Trophoblast cell (in vitro differentiated cells and primary cell): ENCODE data around the gene OVCH1.

Source experiments
- DNase-seq, 2 donors: peaks; one replicate each; pipeline ENCODE4 v3.0.0-alpha.2; 2016
- H2AFZ ChIP-seq: 2 replicates; pipeline ENCODE4 v1.6.1; 2013; ENCODE audit warnings: low read length, moderate library complexity, mild to moderate bottlenecking; ENCODE audit not compliant: insufficient read depth, poor library complexity
- H2AK5ac ChIP-seq: 2 replicates; pipeline ENCODE4 v1.6.1; 2013; ENCODE audit warnings: mild to moderate bottlenecking, low read length
- H2BK120ac ChIP-seq: 2 replicates; pipeline ENCODE4 v1.6.1; 2013; ENCODE audit warnings: low read length, mild to moderate bottlenecking, moderate library complexity; ENCODE audit not compliant: insufficient read depth, poor library complexity
- H2BK12ac ChIP-seq: 2 replicates; pipeline ENCODE4 v1.6.1; 2013; ENCODE audit warnings: mild to moderate bottlenecking, low read length, moderate library complexity
- H2BK5ac ChIP-seq: 2 replicates; pipeline ENCODE4 v1.6.1; 2013; ENCODE audit warnings: low read length, low read depth, moderate library complexity, mild to moderate bottlenecking; ENCODE audit not compliant: poor library complexity
- H3K14ac ChIP-seq: 2 replicates; pipeline ENCODE4 v1.6.1; 2013; ENCODE audit warnings: mild to moderate bottlenecking, low read length
- H3K18ac ChIP-seq: 2 replicates; pipeline ENCODE4 v1.6.1; 2013; ENCODE audit warnings: mild to moderate bottlenecking, low read length
- H3K23ac ChIP-seq: 2 replicates; pipeline ENCODE4 v1.6.1; 2013; ENCODE audit warnings: low read length
- H3K27ac ChIP-seq: 2 replicates; pipeline ENCODE4 v1.5.1; 2013; ENCODE audit warnings: low read depth, mild to moderate bottlenecking, inconsistent platforms, low read length, moderate library complexity
- H3K27me3 ChIP-seq: 2 replicates; pipeline ENCODE4 v1.6.1; 2013; ENCODE audit warnings: inconsistent platforms, mild to moderate bottlenecking, low read length, moderate library complexity; ENCODE audit not compliant: insufficient read depth
- H3K36me3 ChIP-seq, 2 experiments: 1 replicate in 1 of 2; 2 replicates in 1 of 2; pipeline ENCODE4 v1.6.1; 2013; ENCODE audit warnings: low read length in 2 of 2, mild to moderate bottlenecking in 2 of 2, moderate library complexity in 1 of 2; ENCODE audit not compliant: insufficient read depth in 2 of 2, control insufficient read depth in 1 of 2
- H3K4ac ChIP-seq: 2 replicates; pipeline ENCODE4 v1.6.1; 2013; ENCODE audit warnings: low read depth, mild to moderate bottlenecking, low read length, moderate library complexity
- H3K4me1 ChIP-seq, 2 experiments: 1 replicate in 1 of 2; 2 replicates in 1 of 2; pipeline ENCODE4 v1.6.1; 2013; ENCODE audit warnings: low read length in 2 of 2, mild to moderate bottlenecking in 2 of 2, moderate library complexity in 1 of 2; ENCODE audit not compliant: insufficient read depth in 2 of 2, control insufficient read depth in 1 of 2
- H3K4me2 ChIP-seq: 2 replicates; pipeline ENCODE4 v1.6.1; 2013; ENCODE audit warnings: inconsistent platforms, mild to moderate bottlenecking, low read length, moderate library complexity
- H3K4me3 ChIP-seq: 2 replicates; pipeline ENCODE4 v1.5.1; 2013; ENCODE audit warnings: mild to moderate bottlenecking, low read depth, low read length, inconsistent platforms
- H3K79me1 ChIP-seq: one replicate; pipeline ENCODE4 v1.6.1; 2013; ENCODE audit warnings: low read length
- H3K79me2 ChIP-seq: 2 replicates; pipeline ENCODE4 v1.6.1; 2013; ENCODE audit warnings: low read length, mild to moderate bottlenecking; ENCODE audit not compliant: control insufficient read depth, insufficient read depth, poor library complexity
- H3K9ac ChIP-seq: 2 replicates; pipeline ENCODE4 v1.6.1; 2013; ENCODE audit warnings: mild to moderate bottlenecking, low read length
- H3K9me3 ChIP-seq: 2 replicates; pipeline ENCODE4 v1.6.1; 2013; ENCODE audit warnings: low read depth, mild to moderate bottlenecking, control low read depth, inconsistent platforms, low read length; ENCODE audit not compliant: insufficient read depth
- H4K12ac ChIP-seq: 2 replicates; pipeline ENCODE4 v1.6.1; 2013; ENCODE audit warnings: low read depth, mild to moderate bottlenecking, low read length, moderate library complexity
- H4K8ac ChIP-seq: 2 replicates; pipeline ENCODE4 v1.6.1; 2013; ENCODE audit warnings: low read depth, mild to moderate bottlenecking, low read length, moderate library complexity
- H4K91ac ChIP-seq: one replicate; pipeline ENCODE4 v1.6.1; 2013; ENCODE audit warnings: low read depth, mild to moderate bottlenecking, low read length, moderate library complexity
- WGBS: extraction: QIAGEN DNeasy Blood & Tissue Kit; methylation state at CpG from one replicate; pipeline ENCODE4 v1.1.7; 2013; ENCODE audit warnings: missing lambda C conversion rate; ENCODE audit not compliant: insufficient read length, insufficient coverage; ENCODE audit errors: extremely low coverage; 5-methylcytosine and 5-hydroxymethylcytosine counted together

OVCH1 gene

GRCh38 chr12:29505122-29505521 is 7.6 kb upstream of the OVCH1 start:
- H2AK5ac ChIP-seq, result no peak overlapping the region

GRCh38 chr12:29503283-29503682 is 5.8 kb upstream of the OVCH1 start:
- H3K18ac ChIP-seq, result no peak overlapping the region
- H3K79me1 ChIP-seq, result peaks cover 2% of the 10 kb centered on the region
- H3K36me3 ChIP-seq, result no peaks in the 10 kb centered on the region
- no peak overlapping the region for H3K4me2 ChIP-seq
- H3K23ac ChIP-seq, result no peak overlapping the region
- no peak overlapping the region for H2BK12ac ChIP-seq
- H3K4ac ChIP-seq, result no peak overlapping the region
- H3K4me3 ChIP-seq, result no peak overlapping the region
- no peaks in the 10 kb centered on the region for H3K9me3 ChIP-seq
- DNase-seq, result no peak
- peaks cover 0 to 2% of the 10 kb centered on the region in 2 experiments for H3K4me1 ChIP-seq
- H4K12ac ChIP-seq, result no peak overlapping the region
- H3K9ac ChIP-seq, result no peak overlapping the region
- H4K8ac ChIP-seq, result no peak overlapping the region
- no peak overlapping the region for H2BK120ac ChIP-seq
- H2BK5ac ChIP-seq, result no peak overlapping the region
- H2AFZ ChIP-seq, result no peak overlapping the region
- no peak overlapping the region for H2AK5ac ChIP-seq
- H3K27me3 ChIP-seq, result no peaks in the 10 kb centered on the region
- no peak overlapping the region for H3K27ac ChIP-seq
- H3K79me2 ChIP-seq, result no peaks in the 10 kb centered on the region
- H4K91ac ChIP-seq, result no peak overlapping the region
- no peak overlapping the region for H3K14ac ChIP-seq

More at GRCh38 chr12:29505122-29505521, 7.6 kb upstream of the OVCH1 start:
- no peak overlapping the region for H3K4me3 ChIP-seq
- H3K4me1 ChIP-seq, result peaks cover 0 to 2% of the 10 kb centered on the region in 2 experiments
- H3K9me3 ChIP-seq, result no peaks in the 10 kb centered on the region
- no peak for DNase-seq
- no peak overlapping the region for H2BK12ac ChIP-seq
- WGBS, result no CpG with 5 or more reads among the region's 3 CpGs
- peaks cover 2% of the 10 kb centered on the region for H3K79me1 ChIP-seq
- no peak overlapping the region for H3K14ac ChIP-seq
- H2BK120ac ChIP-seq, result no peak overlapping the region
- no peak overlapping the region for H2BK5ac ChIP-seq
- no peak overlapping the region for H4K91ac ChIP-seq
- H3K4me2 ChIP-seq, result no peak overlapping the region
- no peaks in the 10 kb centered on the region for H3K36me3 ChIP-seq
- H4K8ac ChIP-seq, result no peak overlapping the region
- no peaks in the 10 kb centered on the region for H3K27me3 ChIP-seq
- no peak overlapping the region for H3K27ac ChIP-seq
- no peak overlapping the region for H4K12ac ChIP-seq
- no peak overlapping the region for H3K4ac ChIP-seq
- H3K23ac ChIP-seq, result no peak overlapping the region
- H3K79me2 ChIP-seq, result no peaks in the 10 kb centered on the region
- no peak overlapping the region for H2AFZ ChIP-seq
- H3K18ac ChIP-seq, result no peak overlapping the region
- H3K9ac ChIP-seq, result no peak overlapping the region

- WGBS, result no CpG with 5 or more reads among the region's 3 CpGs
- DNase-seq, result no peak
Measured at GRCh38 chr12:29499235-29499634, 1.7 kb upstream of the OVCH1 start.

GRCh38 chr12:29492891-29493290 is 4.6 kb downstream of the OVCH1 start:
- no peak overlapping the region for H3K18ac ChIP-seq
- no peak overlapping the region for H3K9ac ChIP-seq
- H3K27ac ChIP-seq, result no peak overlapping the region
- no peak overlapping the region for H3K4ac ChIP-seq
- no peak overlapping the region for H3K14ac ChIP-seq
- no peaks in the 10 kb centered on the region for H3K36me3 ChIP-seq
- no peaks in the 10 kb centered on the region for H3K27me3 ChIP-seq
- H3K4me3 ChIP-seq, result no peak overlapping the region
- H2AFZ ChIP-seq, result no peak overlapping the region
- H3K23ac ChIP-seq, result no peak overlapping the region
- H3K79me1 ChIP-seq, result no peaks in the 10 kb centered on the region
- H3K9me3 ChIP-seq, result no peaks in the 10 kb centered on the region
- H2BK120ac ChIP-seq, result no peak overlapping the region
- H3K4me2 ChIP-seq, result no peak overlapping the region
- no peak overlapping the region for H2BK5ac ChIP-seq
- WGBS, result no CpG with 5 or more reads among the region's 6 CpGs
- no peak for DNase-seq
- H2AK5ac ChIP-seq, result no peak overlapping the region
- no peak overlapping the region for H4K91ac ChIP-seq
- H4K8ac ChIP-seq, result no peak overlapping the region
- no peak overlapping the region for H2BK12ac ChIP-seq
- peaks cover 1 to 2% of the 10 kb centered on the region in 2 experiments for H3K4me1 ChIP-seq
- H4K12ac ChIP-seq, result no peak overlapping the region
- H3K79me2 ChIP-seq, result no peaks in the 10 kb centered on the region

More at GRCh38 chr12:29499235-29499634, 1.7 kb upstream of the OVCH1 start:
- Histone ChIP-seq H3K4me2 (no peak overlapping the region), H3K4me1 (peaks cover 1 to 2% of the 10 kb centered on the region in 2 experiments), H2BK120ac (no peak overlapping the region), H3K79me2 (no peaks in the 10 kb centered on the region), H4K12ac (no peak overlapping the region), H3K23ac (no peak overlapping the region), H2BK5ac (no peak overlapping the region), H3K36me3 (no peaks in the 10 kb centered on the region), H3K18ac (no peak overlapping the region), H4K8ac (no peak overlapping the region), H4K91ac (no peak overlapping the region), H3K9me3 (no peaks in the 10 kb centered on the region), H3K27me3 (no peaks in the 10 kb centered on the region), H3K27ac (no peak overlapping the region), H2AK5ac (no peak overlapping the region), H3K9ac (no peak overlapping the region), H3K4ac (no peak overlapping the region), H3K79me1 (no peaks in the 10 kb centered on the region), H2BK12ac (no peak overlapping the region), H2AFZ (no peak overlapping the region), H3K4me3 (no peak overlapping the region), H3K14ac (no peak overlapping the region)
